Measurements from ENCODE around the gene HFM1. TPM values are rescaled to one million over a fixed set of nuclear protein-coding genes. Genes with fewer than 3 reads are reported as not detected.
"Not testable (repeated sequence)": the region's sequence is repeated elsewhere in the genome, so short reads cannot be mapped to it uniquely, and the experiment has no call there.

Gene HFM1
- not detected for polyA plus RNA-seq (2012; ENCODE audit: low read depth, missing spikeins)

- DNase-seq (ENCODE audit: insufficient read length, low spot score) (peak; percentile 46), FAIRE-seq (peak; percentile 45)
- no peak for TF ChIP-seq POLR2A (IDR thresholded peaks at IDR 0.05; ENCODE audit: low read depth, low read length)
- no peak for TF ChIP-seq SPI1 (IDR thresholded peaks at IDR 0.05; ENCODE audit: low read depth, low read length)
- no peak for TF ChIP-seq TAF1 (IDR thresholded peaks at IDR 0.05; ENCODE audit: low read depth, low read length)
- no peak for TF ChIP-seq POLR2AphosphoS5 (IDR thresholded peaks at IDR 0.05; ENCODE audit: low read depth, low read length)
- no peak for TF ChIP-seq PAX5 (IDR thresholded peaks at IDR 0.05; ENCODE audit: insufficient read depth, low read length, severe bottlenecking)
- TF ChIP-seq POU2F2 (IDR thresholded peaks at IDR 0.05; ENCODE audit: low read depth, low read length) = no peak
Measured at GRCh38 chr1:91404151-91405012, at the start of gene HFM1. TSS of gene HFM1 (minus strand) at chr1:91404837. CDS start at chr1:91401082, 3,755 bp downstream.

- TF ChIP-seq SPI1 (IDR thresholded peaks at IDR 0.05; ENCODE audit: low read depth, low read length) (no peak), POLR2A (IDR thresholded peaks at IDR 0.05; ENCODE audit: low read depth, low read length) (no peak), PAX5 (IDR thresholded peaks at IDR 0.05; ENCODE audit: insufficient read depth, low read length, severe bottlenecking) (no peak), POLR2AphosphoS5 (IDR thresholded peaks at IDR 0.05; ENCODE audit: low read depth, low read length) (no peak), TAF1 (IDR thresholded peaks at IDR 0.05; ENCODE audit: low read depth, low read length) (no peak), POU2F2 (IDR thresholded peaks at IDR 0.05; ENCODE audit: low read depth, low read length) (no peak)
- FAIRE-seq (no peak), DNase-seq (ENCODE audit: insufficient read length, low spot score) (no peak)
Measured at GRCh38 chr1:91454136-91454535, 49.5 kb upstream of the HFM1 start.

- DNase-seq (ENCODE audit: insufficient read length, low spot score) (no peak), FAIRE-seq (no peak)
- no peak for TF ChIP-seq POLR2AphosphoS5 (IDR thresholded peaks at IDR 0.05; ENCODE audit: low read depth, low read length)
- no peak for TF ChIP-seq SPI1 (IDR thresholded peaks at IDR 0.05; ENCODE audit: low read depth, low read length)
- TF ChIP-seq TAF1 (IDR thresholded peaks at IDR 0.05; ENCODE audit: low read depth, low read length) = no peak
- no peak for TF ChIP-seq POU2F2 (IDR thresholded peaks at IDR 0.05; ENCODE audit: low read depth, low read length)
- TF ChIP-seq POLR2A (IDR thresholded peaks at IDR 0.05; ENCODE audit: low read depth, low read length) = no peak
- no peak for TF ChIP-seq PAX5 (IDR thresholded peaks at IDR 0.05; ENCODE audit: insufficient read depth, low read length, severe bottlenecking)
Measured at GRCh38 chr1:91450260-91450659, 45.6 kb upstream of the HFM1 start.

GRCh38 chr1:91447782-91448181 is 43.1 kb upstream of the HFM1 start:
- not testable (repeated sequence) for DNase-seq (ENCODE audit: insufficient read length, low spot score); FAIRE-seq

- not testable (repeated sequence) for DNase-seq (ENCODE audit: insufficient read length, low spot score); FAIRE-seq
Measured at GRCh38 chr1:91441980-91442379, 37.3 kb upstream of the HFM1 start.

- FAIRE-seq (no peak), DNase-seq (ENCODE audit: insufficient read length, low spot score) (no peak)
- no peak for TF ChIP-seq TAF1 (IDR thresholded peaks at IDR 0.05; ENCODE audit: low read depth, low read length)
- no peak for TF ChIP-seq POU2F2 (IDR thresholded peaks at IDR 0.05; ENCODE audit: low read depth, low read length)
- TF ChIP-seq SPI1 (IDR thresholded peaks at IDR 0.05; ENCODE audit: low read depth, low read length) = no peak
- TF ChIP-seq POLR2AphosphoS5 (IDR thresholded peaks at IDR 0.05; ENCODE audit: low read depth, low read length) = no peak
- no peak for TF ChIP-seq POLR2A (IDR thresholded peaks at IDR 0.05; ENCODE audit: low read depth, low read length)
- TF ChIP-seq PAX5 (IDR thresholded peaks at IDR 0.05; ENCODE audit: insufficient read depth, low read length, severe bottlenecking) = no peak
Measured at GRCh38 chr1:91440847-91441246, 36.2 kb upstream of the HFM1 start.

GRCh38 chr1:91439016-91439415 is 34.4 kb upstream of the HFM1 start:
- DNase-seq (ENCODE audit: insufficient read length, low spot score) (no peak), FAIRE-seq (no peak)
- no peak for TF ChIP-seq POU2F2 (IDR thresholded peaks at IDR 0.05; ENCODE audit: low read depth, low read length)
- TF ChIP-seq PAX5 (IDR thresholded peaks at IDR 0.05; ENCODE audit: insufficient read depth, low read length, severe bottlenecking) = no peak
- no peak for TF ChIP-seq TAF1 (IDR thresholded peaks at IDR 0.05; ENCODE audit: low read depth, low read length)
- TF ChIP-seq SPI1 (IDR thresholded peaks at IDR 0.05; ENCODE audit: low read depth, low read length) = no peak
- TF ChIP-seq POLR2AphosphoS5 (IDR thresholded peaks at IDR 0.05; ENCODE audit: low read depth, low read length) = no peak
- TF ChIP-seq POLR2A (IDR thresholded peaks at IDR 0.05; ENCODE audit: low read depth, low read length) = no peak

- FAIRE-seq (no peak), DNase-seq (ENCODE audit: insufficient read length, low spot score) (no peak)
- TF ChIP-seq POU2F2 (IDR thresholded peaks at IDR 0.05; ENCODE audit: low read depth, low read length) (no peak), POLR2A (IDR thresholded peaks at IDR 0.05; ENCODE audit: low read depth, low read length) (no peak), PAX5 (IDR thresholded peaks at IDR 0.05; ENCODE audit: insufficient read depth, low read length, severe bottlenecking) (no peak), SPI1 (IDR thresholded peaks at IDR 0.05; ENCODE audit: low read depth, low read length) (no peak), TAF1 (IDR thresholded peaks at IDR 0.05; ENCODE audit: low read depth, low read length) (no peak), POLR2AphosphoS5 (IDR thresholded peaks at IDR 0.05; ENCODE audit: low read depth, low read length) (no peak)
Measured at GRCh38 chr1:91428182-91428798, 23.7 kb upstream of the HFM1 start.

- DNase-seq (ENCODE audit: insufficient read length, low spot score) = no peak
- TF ChIP-seq SPI1 (IDR thresholded peaks at IDR 0.05; ENCODE audit: low read depth, low read length) = no peak
- no peak for TF ChIP-seq POU2F2 (IDR thresholded peaks at IDR 0.05; ENCODE audit: low read depth, low read length)
- TF ChIP-seq TAF1 (IDR thresholded peaks at IDR 0.05; ENCODE audit: low read depth, low read length) = no peak
- TF ChIP-seq POLR2A (IDR thresholded peaks at IDR 0.05; ENCODE audit: low read depth, low read length) = no peak
- no peak for TF ChIP-seq PAX5 (IDR thresholded peaks at IDR 0.05; ENCODE audit: insufficient read depth, low read length, severe bottlenecking)
- no peak for TF ChIP-seq POLR2AphosphoS5 (IDR thresholded peaks at IDR 0.05; ENCODE audit: low read depth, low read length)
- FAIRE-seq = no peak
Measured at GRCh38 chr1:91427741-91428140, 23.1 kb upstream of the HFM1 start.

- DNase-seq (ENCODE audit: insufficient read length, low spot score); FAIRE-seq: not testable (repeated sequence)
Measured at GRCh38 chr1:91422523-91422922, 17.9 kb upstream of the HFM1 start.

All from GM12891 (cell line).